ENCODE data around the gene PPP1R15A.
"Not testable (repeated sequence)": the region's sequence is repeated elsewhere in the genome, so short reads cannot be mapped to it uniquely, and the experiment has no call there.

The PPP1R15A gene

GRCh38 chr19:48872182-48872883, at the start of gene PPP1R15A:
Gene PPP1R15A, plus strand, starts transcription at chr19:48872421. Its CDS starts 813 bp downstream, at chr19:48873234.
- DNase-seq (ENCODE audit: low read depth) = peak; percentile 98

GRCh38 chr19:48822514-48822913, 49.7 kb upstream of the PPP1R15A start:
- no peak for DNase-seq (ENCODE audit: low read depth)

DNA sequence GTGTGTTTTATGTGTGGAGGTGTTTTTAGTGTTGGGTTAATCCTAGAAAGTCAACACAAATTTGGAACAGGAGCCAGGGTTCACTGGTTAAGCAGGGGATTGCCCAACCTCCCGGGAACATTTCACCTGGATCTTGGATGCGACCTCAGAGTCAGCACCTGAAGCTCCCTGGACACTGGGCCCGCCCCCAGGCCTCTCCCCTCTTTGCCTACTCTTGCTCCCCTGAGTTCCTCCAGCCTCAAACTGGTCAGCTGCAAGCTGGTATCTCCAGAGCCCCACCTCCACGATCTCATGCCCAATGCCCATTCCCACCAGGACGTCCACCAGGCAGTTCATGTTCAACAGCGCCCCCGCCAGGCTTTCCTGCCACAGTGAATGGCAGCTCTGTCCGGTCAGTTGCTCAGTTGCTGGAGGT, 45.6 kb upstream of the PPP1R15A start:
- DNase-seq (ENCODE audit: low read depth) = no peak

DNA sequence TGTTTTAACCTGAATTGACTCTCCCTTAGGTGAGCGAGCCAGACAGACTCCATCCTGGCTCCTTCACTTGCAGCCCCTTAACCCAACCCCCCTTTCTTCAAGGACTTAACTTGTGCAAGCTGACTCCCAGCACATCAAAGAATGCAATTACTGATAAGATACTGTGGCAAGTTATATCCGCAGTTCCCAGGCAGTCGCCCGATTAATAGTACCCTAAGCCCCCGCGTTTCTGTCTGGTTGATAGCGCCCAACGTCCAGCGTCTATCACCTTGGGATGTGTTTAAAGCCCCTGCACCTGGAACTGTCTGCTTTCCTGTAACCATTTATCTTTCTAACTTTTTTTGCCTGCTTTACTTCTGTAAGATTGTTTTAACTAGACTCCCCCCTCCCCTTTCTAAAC, 42.1 kb upstream of the PPP1R15A start:
- no peak for DNase-seq (ENCODE audit: low read depth)

GRCh38 chr19:48830965-48831364, 41.3 kb upstream of the PPP1R15A start:
- no peak for DNase-seq (ENCODE audit: low read depth)

DNA sequence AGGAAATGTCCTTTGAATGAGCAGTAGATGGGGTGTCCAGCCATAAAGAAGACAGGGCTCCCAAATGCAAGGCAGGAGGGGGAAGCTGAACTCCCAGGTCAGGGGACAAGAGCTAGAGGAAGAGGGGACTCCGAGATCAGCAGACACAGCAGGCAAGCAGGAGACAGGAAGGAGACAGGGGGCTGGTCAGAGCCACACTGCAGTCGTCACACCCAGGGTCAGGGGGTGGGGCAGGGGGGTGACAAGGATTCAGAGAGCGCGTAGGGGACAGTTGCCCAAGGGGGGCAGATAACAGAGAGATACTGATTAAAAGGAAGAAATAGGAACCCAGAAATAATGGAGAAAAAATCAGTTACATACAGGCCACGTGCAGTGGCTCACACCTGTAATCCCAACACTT, 39.2 kb upstream of the PPP1R15A start:
- DNase-seq (ENCODE audit: low read depth) = no peak

DNA sequence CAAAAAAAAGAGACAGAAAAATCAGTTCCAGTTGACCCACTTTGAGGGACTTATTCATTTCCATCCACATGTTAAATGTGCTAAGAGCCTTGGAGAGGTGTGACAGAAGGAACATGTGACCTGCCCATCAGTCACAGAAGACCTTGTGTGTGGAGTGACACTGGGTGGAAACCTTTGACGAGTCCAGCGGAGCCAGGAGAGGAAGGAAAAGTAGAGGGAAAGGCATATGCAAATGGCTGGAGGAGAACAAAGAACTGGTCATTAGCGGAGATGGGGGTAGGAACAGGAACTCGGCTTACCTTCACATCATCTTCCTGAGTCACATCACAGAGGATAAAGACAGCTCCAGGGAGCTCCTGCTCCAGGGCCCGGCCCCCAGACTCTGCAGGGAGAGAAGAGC, 38.2 kb upstream of the PPP1R15A start:
- DNase-seq (ENCODE audit: low read depth) = no peak

- DNase-seq (ENCODE audit: low read depth) = peak; percentile 89
Observed at GRCh38 chr19:48835734-48836088, 36.5 kb upstream of the PPP1R15A start.

GRCh38 chr19:48836089-48837017, 35.9 kb upstream of the PPP1R15A start, which contains the start of gene HSD17B14:
Gene HSD17B14, minus strand, starts transcription at chr19:48836491. Its CDS starts 80 bp downstream, at chr19:48836411.
- DNase-seq (ENCODE audit: low read depth) = no peak

DNA sequence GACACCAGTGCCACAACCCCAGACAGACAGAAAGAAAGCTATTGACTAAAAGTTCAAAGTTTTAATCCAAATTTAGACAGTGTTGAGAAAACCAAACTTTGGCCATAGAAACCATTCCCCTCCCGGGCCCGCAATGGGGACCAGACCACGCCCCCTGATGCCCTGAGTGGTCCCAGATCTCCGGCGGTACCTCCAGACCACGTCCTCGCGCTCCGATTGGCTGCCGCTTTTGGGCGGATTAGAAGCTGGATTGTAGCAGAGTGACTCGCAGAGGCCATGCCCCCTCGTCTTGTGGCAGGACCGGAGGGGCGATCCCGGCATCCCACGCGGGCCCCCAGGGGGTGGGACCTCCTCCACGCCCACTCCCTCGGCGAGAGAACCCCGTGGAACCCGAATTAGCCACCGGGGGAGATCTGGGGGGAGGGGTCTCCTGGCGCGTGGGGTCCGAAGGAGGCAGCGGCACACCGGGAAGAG, 35.1 kb upstream of the PPP1R15A start:
- peak; percentile 73 for DNase-seq (ENCODE audit: low read depth)

- no peak for DNase-seq (ENCODE audit: low read depth)
Observed at GRCh38 chr19:48837687-48838086, 34.5 kb upstream of the PPP1R15A start.

DNA sequence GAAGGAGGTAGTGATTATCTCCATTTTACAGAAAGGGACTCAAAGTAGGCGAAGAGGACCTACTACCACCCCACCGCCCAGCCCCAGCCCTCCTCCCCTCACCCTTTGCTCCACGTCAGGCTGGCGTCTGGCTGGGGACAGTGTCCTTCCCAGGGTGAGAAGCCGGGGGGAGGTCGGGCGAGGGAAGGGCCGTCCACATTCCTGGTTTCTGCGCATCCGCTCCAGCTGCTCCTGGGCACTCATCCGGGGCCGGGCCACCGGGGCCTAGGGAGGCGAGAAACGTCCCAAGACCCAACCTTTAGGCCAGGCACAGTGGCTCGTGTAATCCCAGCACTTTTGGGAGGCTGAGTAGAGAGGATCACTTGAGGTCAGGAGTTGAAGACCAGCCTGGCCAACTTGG, 31.2 kb upstream of the PPP1R15A start:
- no peak for DNase-seq (ENCODE audit: low read depth)

DNA sequence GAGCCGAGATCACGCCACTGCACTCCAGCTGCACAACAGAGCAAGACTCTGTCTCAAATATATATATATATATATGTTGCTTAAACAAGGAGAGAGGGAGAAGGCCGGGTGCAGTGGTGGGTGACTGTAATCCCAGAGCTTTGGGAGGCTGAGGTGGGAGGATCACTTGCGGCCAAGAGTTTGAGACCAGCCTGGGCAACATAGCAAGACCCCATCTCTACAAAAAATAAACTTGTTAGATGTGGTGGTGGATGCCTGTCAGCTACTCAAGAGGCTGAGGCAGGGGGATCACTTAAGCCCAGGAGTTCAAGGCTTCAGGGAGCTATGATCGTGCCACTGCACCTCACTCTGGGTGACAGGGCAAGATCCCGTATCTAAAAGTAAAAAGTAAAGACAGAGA, 30.6 kb upstream of the PPP1R15A start:
- DNase-seq (ENCODE audit: low read depth) = no peak

- peak; percentile 42 for DNase-seq (ENCODE audit: low read depth)
Observed at GRCh38 chr19:48842789-48843162, 29.4 kb upstream of the PPP1R15A start.

DNA sequence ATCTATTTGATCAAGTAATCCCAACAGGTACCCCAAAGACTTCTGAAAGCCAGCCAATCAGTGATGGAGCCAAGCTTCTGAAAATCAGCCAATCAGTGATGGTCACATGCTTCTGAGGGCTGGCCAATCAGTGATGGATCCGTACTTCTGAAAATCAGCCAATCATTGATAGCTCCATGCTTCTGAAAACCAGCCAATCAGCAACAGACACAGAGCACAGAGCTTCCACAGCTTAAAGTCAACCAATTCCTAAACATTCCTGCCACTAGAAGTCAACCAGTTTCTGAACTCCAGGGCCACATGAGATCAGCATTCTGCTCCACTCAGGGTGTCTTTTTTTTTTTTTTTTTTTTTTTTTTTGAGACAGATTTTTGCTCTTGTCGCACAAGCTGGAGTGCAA, 27.7 kb upstream of the PPP1R15A start:
- no peak for DNase-seq (ENCODE audit: low read depth)

- no peak for DNase-seq (ENCODE audit: low read depth)
Observed at GRCh38 chr19:48845384-48845783, 26.8 kb upstream of the PPP1R15A start.

DNA sequence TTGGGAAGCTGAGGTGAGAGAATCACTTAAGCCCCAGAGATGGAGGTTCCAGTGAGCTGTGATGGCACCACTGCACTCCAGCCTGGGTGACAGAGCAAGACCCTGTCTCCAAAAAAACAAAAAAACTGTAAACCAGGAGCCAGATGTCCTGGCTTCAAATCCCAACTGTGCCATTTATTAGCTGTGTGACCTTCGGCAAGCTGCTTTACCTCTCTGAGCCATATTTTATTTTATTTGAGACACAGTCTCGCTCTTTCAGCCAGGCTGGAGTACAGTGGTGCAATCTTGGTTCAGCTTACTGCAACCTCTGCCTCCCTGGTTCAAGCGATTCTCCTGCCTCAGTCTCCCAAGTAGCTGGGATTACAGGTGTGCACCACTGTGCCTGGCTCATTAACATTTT, 25.6 kb upstream of the PPP1R15A start:
- not testable (repeated sequence) for DNase-seq (ENCODE audit: low read depth)

DNA sequence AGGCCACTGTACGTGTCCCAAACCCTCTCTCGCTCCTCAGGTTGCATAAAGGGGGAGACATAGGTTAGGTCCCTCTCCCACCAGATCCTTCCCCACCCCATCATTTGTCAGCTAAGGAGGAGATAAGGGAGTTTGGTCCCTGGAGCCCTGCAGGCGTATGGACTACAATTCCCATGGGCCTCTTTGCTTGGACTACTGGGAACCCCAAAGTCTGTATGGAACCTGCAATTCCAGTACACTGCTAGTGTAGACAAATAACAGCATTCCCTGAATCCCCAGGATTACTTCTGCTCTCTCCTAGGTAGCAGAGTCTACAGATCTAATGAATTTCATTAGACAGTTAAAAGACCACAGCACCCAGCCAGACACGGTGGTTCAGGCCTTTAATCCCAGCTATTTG, 19.9 kb upstream of the PPP1R15A start:
- DNase-seq (ENCODE audit: low read depth) = no peak

- no peak for DNase-seq (ENCODE audit: low read depth)
Observed at GRCh38 chr19:48853483-48853882, 18.7 kb upstream of the PPP1R15A start.

DNA sequence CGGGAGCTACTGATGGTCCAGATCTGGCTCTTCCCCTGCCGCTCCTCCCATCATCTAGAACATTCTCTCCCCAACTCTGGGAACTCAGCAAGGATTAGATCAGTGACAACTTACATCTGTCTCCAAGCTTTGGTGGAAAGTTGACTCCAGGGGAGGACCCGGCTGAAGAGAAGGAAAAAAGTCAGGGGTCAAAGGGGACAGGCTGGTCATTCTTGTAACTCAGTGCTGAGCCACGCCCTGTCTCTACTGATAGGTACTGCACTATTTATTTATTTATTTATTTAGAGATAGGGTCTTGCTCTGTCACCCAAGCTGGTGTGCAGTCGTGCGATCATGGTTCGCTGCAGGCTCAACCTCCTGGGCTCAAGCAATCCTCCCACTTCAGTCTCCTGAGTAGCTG, 18.1 kb upstream of the PPP1R15A start:
- DNase-seq (ENCODE audit: low read depth) = no peak

DNA sequence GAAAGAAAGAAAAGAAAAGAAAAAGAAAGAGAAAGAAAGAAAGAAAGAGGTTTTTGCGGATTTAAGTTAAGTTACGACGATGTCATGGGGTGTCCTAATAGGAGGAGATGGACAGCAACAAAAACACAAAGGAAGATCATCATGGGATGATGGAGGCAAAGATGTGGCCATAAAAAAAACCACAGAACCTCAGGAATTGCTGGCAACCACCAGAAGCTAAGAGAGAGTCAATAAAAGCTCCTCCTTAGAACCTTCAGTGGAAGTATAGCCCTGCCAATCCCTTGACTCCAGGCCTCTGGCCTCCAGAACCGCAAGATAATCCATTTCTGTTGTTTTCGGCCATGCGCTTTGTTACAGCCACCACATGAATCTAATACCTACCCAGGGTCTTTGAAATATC, 15.3 kb upstream of the PPP1R15A start:
- no peak for DNase-seq (ENCODE audit: low read depth)

DNA sequence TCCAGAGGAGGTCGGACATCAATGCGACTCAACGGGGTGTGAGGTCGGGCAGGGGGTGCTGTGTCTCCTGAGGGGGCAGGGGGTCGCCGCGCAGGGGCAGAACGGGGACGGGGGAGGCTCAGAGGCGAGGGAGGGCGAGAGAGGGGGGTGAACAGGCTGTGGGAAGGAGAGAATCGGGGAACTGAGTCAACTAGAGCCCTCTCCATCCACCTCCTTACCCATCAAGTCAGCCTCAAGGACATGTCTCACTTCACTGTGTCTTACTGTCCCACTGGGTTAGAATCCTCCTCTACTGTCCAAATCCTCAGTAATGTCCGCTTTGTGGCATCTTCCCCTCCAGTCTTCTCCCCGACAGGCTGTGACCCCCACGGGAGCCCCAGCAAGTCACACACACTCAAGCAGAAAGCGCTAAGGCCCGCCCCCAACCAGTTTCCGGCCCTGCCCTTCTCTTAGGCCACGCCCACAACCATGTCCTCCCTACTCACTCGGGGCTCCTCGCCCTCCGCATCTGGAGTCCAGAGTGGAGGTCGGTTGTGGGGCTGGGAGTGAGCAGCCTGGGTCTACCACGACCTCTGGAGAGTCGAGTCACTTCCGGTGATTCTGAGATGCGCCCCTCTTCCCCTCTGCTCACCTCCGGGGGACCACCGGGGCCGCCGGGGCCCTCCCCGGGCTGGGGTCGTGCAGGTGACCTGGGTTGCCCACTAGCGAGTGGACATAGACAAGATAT, 13.1 kb upstream of the PPP1R15A start:
- peak; percentile 64 for DNase-seq (ENCODE audit: low read depth)

Measured in activated gamma-delta T cell treated with anti-CD3 and anti-CD28 coated beads, Interleukin-2, amount 50 U/mL, for 16 hours (primary cell).